Measurements from ENCODE around the gene HS3ST2. TPM values are rescaled to one million over a fixed set of nuclear protein-coding genes. Genes with fewer than 3 reads are reported as not detected.

Gene HS3ST2
- total and polyA plus RNA-seq, 2 of the 8 experiments (the other 6 are each of a cell fraction or from before 2014, with no cell fraction given), result 1.7 to 3.7 TPM

- no peak for TF ChIP-seq HDAC6 (IDR thresholded peaks at IDR 0.05; ENCODE audit: low read depth, low read length)
- TF ChIP-seq TCF12 (IDR thresholded peaks at IDR 0.05; ENCODE audit: low read depth, low read length), result no peak
- no peak for TF ChIP-seq SAP30 (IDR thresholded peaks at IDR 0.05; ENCODE audit: insufficient read depth, insufficient replicate concordance, low read length)
- no peak for TF ChIP-seq EZH2 (IDR thresholded peaks at IDR 0.05; ENCODE audit: low read depth, low read length, severe bottlenecking)
- no peak for TF ChIP-seq POU5F1 (IDR thresholded peaks at IDR 0.05; ENCODE audit: low read depth, low read length)
- TF ChIP-seq EGR1 (IDR thresholded peaks at IDR 0.05; ENCODE audit: borderline replicate concordance, low read depth, low read length), result no peak
- no peak for TF ChIP-seq TAF1 (IDR thresholded peaks at IDR 0.05; ENCODE audit: low read depth, low read length)
- no peak for TF ChIP-seq SP4 (IDR thresholded peaks at IDR 0.05; ENCODE audit: low read length)
- no peaks in the 10 kb centered on the region for H3K23me2 ChIP-seq (ENCODE audit: low read depth, low read length)
- H2BK5ac ChIP-seq (ENCODE audit: low read depth, low read length), result no peak overlapping the region
- H4K5ac ChIP-seq (ENCODE audit: insufficient read length, low read depth, low read length), result no peak overlapping the region
- no peak for FAIRE-seq
- no peak overlapping the region for H2BK12ac ChIP-seq (ENCODE audit: low read depth, low read length)
- H2AFZ ChIP-seq (ENCODE audit: low read length), result no peak overlapping the region
- no peak overlapping the region for H2BK20ac ChIP-seq (ENCODE audit: low read length)
- no peaks in the 10 kb centered on the region for H3K79me1 ChIP-seq (ENCODE audit: low read depth, low read length)
- POLR2A ChIA-PET (ENCODE audit: partially characterized antibody), result no interaction called here
- no peak overlapping the region for H3K56ac ChIP-seq (replicated peaks; ENCODE audit: insufficient read length, low read depth, low read length)
- H4K91ac ChIP-seq (replicated peaks; ENCODE audit: insufficient read length, low read length), result no peak overlapping the region
- H3K9ac ChIP-seq (replicated peaks in 1 of 4; ENCODE audit: extremely low read depth in 1 of 4, low read depth in 3 of 4, low read length in 3 of 4), result no peak overlapping the region
- no peak overlapping the region for H3K23ac ChIP-seq (ENCODE audit: insufficient read length)
- H4K8ac ChIP-seq (ENCODE audit: extremely low read depth, insufficient read depth, low read length), result no peak overlapping the region
- no peak overlapping the region for H2BK120ac ChIP-seq (replicated peaks; ENCODE audit: low read depth, low read length)
- H3K9me3 ChIP-seq (ENCODE audit: insufficient read depth in 2 of 2, low read depth in 1 of 2, low read length in 1 of 2), result no peaks in the 10 kb centered on the region
- no peak overlapping the region for H2BK15ac ChIP-seq (ENCODE audit: low read length)
- no peaks in the 10 kb centered on the region for H3K27me3 ChIP-seq (replicated peaks in 1 of 4; ENCODE audit: control insufficient read depth in 3 of 4, extremely low read depth in 1 of 4, insufficient read depth in 3 of 4, low read length in 3 of 4)
- H3K27ac ChIP-seq (ENCODE audit: low read depth, low read length), result no peak overlapping the region
- H3K4me3 ChIP-seq (ENCODE audit: extremely low read depth in 1 of 4, insufficient read depth in 2 of 4, low read depth in 3 of 4, low read length in 4 of 4), result no peak overlapping the region
- no peak overlapping the region for H3K4me2 ChIP-seq (ENCODE audit: insufficient read depth in 1 of 2, low read depth in 2 of 2, low read length in 2 of 2)
- peaks cover 0 to 2% (median under 1%) of the 10 kb centered on the region in 4 experiments; a peak in 5 of 7 replicates for H3K4me1 ChIP-seq (replicated peaks in 1 of 4; ENCODE audit: control insufficient read depth in 3 of 4, insufficient read depth in 4 of 4, low read length in 3 of 4)
- no peaks in the 10 kb centered on the region for H3K79me2 ChIP-seq (ENCODE audit: control insufficient read depth in 1 of 2, insufficient read depth in 2 of 2, low read length in 2 of 2)
- no peaks in the 10 kb centered on the region for H3K36me3 ChIP-seq (ENCODE audit: control insufficient read depth in 2 of 4, insufficient read depth in 4 of 4, low read length in 3 of 4)
- H3K14ac ChIP-seq (ENCODE audit: insufficient read length), result no peak overlapping the region
- H4K20me1 ChIP-seq (replicated peaks in 1 of 2; ENCODE audit: control insufficient read depth in 1 of 2, insufficient read depth in 2 of 2, low read length in 2 of 2), result no peaks in the 10 kb centered on the region
- H3K18ac ChIP-seq (ENCODE audit: extremely low read depth, low read length), result no peak overlapping the region
- DNase-seq (ENCODE audit: low read depth in 1 of 2, low spot score in 2 of 2), result no peak
- no peak overlapping the region for H2AK5ac ChIP-seq (ENCODE audit: low read depth, low read length)
- no peak overlapping the region for H3K4ac ChIP-seq (replicated peaks; ENCODE audit: insufficient read length, low read depth, low read length)
- 84% methylated on average over 1 of the region's 1 CpG; no CpG with 5 or more reads in 1 of the 2 experiments for WGBS, 2 experiments (ENCODE audit: extremely low coverage in 1 of 2, insufficient coverage in 1 of 2, insufficient read length in 1 of 2, insufficient replicate concordance in 2 of 2, low coverage in 1 of 2, low lambda C conversion rate in 2 of 2, missing lambda C conversion rate in 1 of 2)
- CTCF ChIA-PET (ENCODE audit: partially characterized antibody), result interaction anchor here (1.2 to 6.8 kb wide), 10 partner anchors 11 to 82 kb away, joined by 3 to 110 read pairs (median 12); no protein-coding TSS in a partner anchor
These were observed 83.2 kb downstream of the HS3ST2 start for GRCh38 chr16:22897184-22897583.
